OCI-LY1 (cell line): ENCODE results near the gene TBC1D4.

Experiments used
- EZH2 ChIP-seq: fragments of 200-600 bp; sonication (generic), shearing (Covaris generic); IDR thresholded peaks from 2 replicates; pipeline ENCODE4 v1.8.0; 2017; ENCODE audit warnings: borderline replicate concordance, mixed run types, mild to moderate bottlenecking, antibody characterized with exemption, low read length, moderate library complexity, mixed read lengths
- TF ChIP-seq, protein P1 (sequence below): fragments of 200-600 bp; sonication (generic), shearing (Covaris generic); IDR thresholded peaks from 2 replicates; pipeline ENCODE4 v1.5.1; 2017; ENCODE audit warnings: mild to moderate bottlenecking, antibody characterized with exemption, low read length, moderate library complexity, mixed read lengths

- TF ChIP-seq, protein P1, sequence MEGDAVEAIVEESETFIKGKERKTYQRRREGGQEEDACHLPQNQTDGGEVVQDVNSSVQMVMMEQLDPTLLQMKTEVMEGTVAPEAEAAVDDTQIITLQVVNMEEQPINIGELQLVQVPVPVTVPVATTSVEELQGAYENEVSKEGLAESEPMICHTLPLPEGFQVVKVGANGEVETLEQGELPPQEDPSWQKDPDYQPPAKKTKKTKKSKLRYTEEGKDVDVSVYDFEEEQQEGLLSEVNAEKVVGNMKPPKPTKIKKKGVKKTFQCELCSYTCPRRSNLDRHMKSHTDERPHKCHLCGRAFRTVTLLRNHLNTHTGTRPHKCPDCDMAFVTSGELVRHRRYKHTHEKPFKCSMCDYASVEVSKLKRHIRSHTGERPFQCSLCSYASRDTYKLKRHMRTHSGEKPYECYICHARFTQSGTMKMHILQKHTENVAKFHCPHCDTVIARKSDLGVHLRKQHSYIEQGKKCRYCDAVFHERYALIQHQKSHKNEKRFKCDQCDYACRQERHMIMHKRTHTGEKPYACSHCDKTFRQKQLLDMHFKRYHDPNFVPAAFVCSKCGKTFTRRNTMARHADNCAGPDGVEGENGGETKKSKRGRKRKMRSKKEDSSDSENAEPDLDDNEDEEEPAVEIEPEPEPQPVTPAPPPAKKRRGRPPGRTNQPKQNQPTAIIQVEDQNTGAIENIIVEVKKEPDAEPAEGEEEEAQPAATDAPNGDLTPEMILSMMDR, result no peak
- TF ChIP-seq EZH2, result no peak
These were observed 63.0 kb downstream of the TBC1D4 start for GRCh38 chr13:75418997-75419396.
